GM12878 (cell line): ENCODE results near the gene BPIFB4. TPM values are rescaled to one million over a fixed set of nuclear protein-coding genes. Genes with fewer than 3 reads are reported as not detected.

Experiments
- ATAC-seq: fragments of 200-7000 bp; cut with Tn5 transposase; 3 replicates; pipeline ENCODE4 v1.9.1; 2020; ENCODE audit warnings: mild to moderate bottlenecking, moderate library complexity
- BruUV-seq: library from RNA; stranded (reverse); fragments of 400-500 nt; replicated peaks from 2 replicates; lab custom pipeline; 2021; lab: Mats Ljungman, UMichigan
- CTCF ChIA-PET: fragments of 300-600 bp; sonication (Branson Sonifier 250); formaldehyde crosslinking; extraction: SDS; loops from one replicate; lab custom pipeline; 2021; ENCODE audit warnings: inconsistent platforms; lab: Yijun Ruan, JAX
- POLR2A ChIA-PET: fragments of 350-600 bp; formaldehyde crosslinking; extraction: SDS; loops from one replicate; lab custom pipeline; 2021; ENCODE audit warnings: inconsistent platforms; lab: Charles Lee
- RAD21 ChIA-PET: fragments of 300-600 bp; sonication (Branson Sonifier 250); formaldehyde crosslinking; loops from one replicate; lab custom pipeline; 2023; ENCODE audit warnings: antibody characterized with exemption; ENCODE audit not compliant: unreplicated experiment; lab: Charles Lee
- SMC1A ChIA-PET: fragments of 300-600 bp; sonication (Branson Sonifier 250); formaldehyde crosslinking; loops from one replicate; lab custom pipeline; 2023; ENCODE audit not compliant: unreplicated experiment, uncharacterized antibody; lab: Charles Lee
- DNase-seq: peaks from one replicate; pipeline ENCODE4 v3.0.0-alpha.2; 2011; ENCODE audit warnings: low read depth, low spot score
- FAIRE-seq: peaks from 3 replicates; lab custom pipeline; 2011; peaks lifted over from hg19 to GRCh38; lab: Jason Lieb, UNC
- H2AFZ ChIP-seq: 2 replicates; pipeline ENCODE4 v1.6.0; 2011; ENCODE audit warnings: low read depth, low read length, control low read depth; ENCODE audit not compliant: control insufficient read depth
- H3K27ac ChIP-seq: 2 replicates; pipeline ENCODE4 v1.5.1; 2011; ENCODE audit warnings: control low read depth; ENCODE audit not compliant: control insufficient read depth, insufficient read depth
- H3K27me3 ChIP-seq, 2 experiments: replicated peaks in 1 of 2; 2 replicates each; pipeline versions ENCODE4 v1.6.0 to v1.6.1; 2011; ENCODE audit warnings: low read length in 1 of 2; ENCODE audit not compliant: control insufficient read depth in 2 of 2, insufficient read depth in 2 of 2
- H3K36me3 ChIP-seq, 2 experiments: 2 replicates each; pipeline ENCODE4 v1.5.1; 2011; ENCODE audit warnings: low read length in 1 of 2; ENCODE audit not compliant: control insufficient read depth in 2 of 2, insufficient read depth in 2 of 2
- H3K4me1 ChIP-seq: 2 replicates; pipeline ENCODE4 v1.6.1; 2011; ENCODE audit warnings: mild to moderate bottlenecking, low read length, moderate library complexity, mixed read lengths; ENCODE audit not compliant: control insufficient read depth, insufficient read depth
- H3K4me2 ChIP-seq: 2 replicates; pipeline ENCODE4 v1.6.0; 2011; ENCODE audit warnings: control low read depth; ENCODE audit not compliant: control insufficient read depth, insufficient read depth
- H3K4me3 ChIP-seq: fragments of 200-600 bp; sonication (generic); 2 replicates; pipeline ENCODE4 v1.5.1; 2016
- H3K79me2 ChIP-seq: 2 replicates; pipeline ENCODE4 v1.6.0; 2011; ENCODE audit warnings: low read length; ENCODE audit not compliant: control insufficient read depth, insufficient read depth
- H3K9ac ChIP-seq: 2 replicates; pipeline ENCODE4 v1.8.0; 2011; ENCODE audit warnings: low read length, control low read depth, mixed read lengths; ENCODE audit not compliant: control insufficient read depth, insufficient read depth
- H3K9me3 ChIP-seq: replicated peaks from 3 replicates; pipeline ENCODE4 v1.5.1; 2011; ENCODE audit warnings: mild to moderate bottlenecking, low read length; ENCODE audit not compliant: control insufficient read depth, insufficient read depth
- H4K20me1 ChIP-seq: 2 replicates; pipeline ENCODE4 v1.6.0; 2011; ENCODE audit not compliant: control insufficient read depth, insufficient read depth
- CUX1 ChIP-seq: IDR thresholded peaks from 2 replicates; pipeline ENCODE4 v1.6.1; 2012; ENCODE audit warnings: improper control_type of control experiment, low read depth, low read length; ENCODE audit not compliant: insufficient replicate concordance
- E2F4 ChIP-seq: IDR thresholded peaks from 2 replicates; pipeline ENCODE4 v1.6.1; 2012; ENCODE audit warnings: low read depth, low read length, improper control_type of control experiment
- EZH2 ChIP-seq: IDR thresholded peaks from 2 replicates; pipeline ENCODE4 v1.6.1; 2012; ENCODE audit warnings: low read depth, mild to moderate bottlenecking, control low read depth, inconsistent platforms, low read length, borderline replicate concordance; ENCODE audit not compliant: control insufficient read depth
- IKZF2 ChIP-seq, 2 experiments: fragments of 450-650 bp; IDR thresholded peaks; 2 replicates each; pipeline ENCODE4 v1.6.1; 2017; ENCODE audit warnings: mild to moderate bottlenecking in 2 of 2, moderate library complexity in 2 of 2
- MEF2A ChIP-seq: IDR thresholded peaks from 2 replicates; pipeline ENCODE4 v1.6.1; 2011; ENCODE audit warnings: low read depth, mild to moderate bottlenecking, low read length, moderate library complexity; ENCODE audit not compliant: insufficient read depth
- NRF1 ChIP-seq: conservative IDR thresholded peaks from 2 replicates; pipeline ENCODE4 v1.6.1; 2011; ENCODE audit warnings: mild to moderate bottlenecking, low read depth, low read length, improper control_type of control experiment
- POLR2AphosphoS2 ChIP-seq: IDR thresholded peaks from 2 replicates; pipeline ENCODE4 v1.6.1; 2011; ENCODE audit warnings: low read depth, mild to moderate bottlenecking, low read length, improper control_type of control experiment, moderate library complexity
- RAD51 ChIP-seq: fragments of 450-650 bp; IDR thresholded peaks from 2 replicates; pipeline ENCODE4 v1.6.1; 2016; ENCODE audit warnings: moderate library complexity, mild to moderate bottlenecking, inconsistent platforms
- REST ChIP-seq: IDR thresholded peaks from 2 replicates; pipeline ENCODE4 v1.6.1; 2012; ENCODE audit warnings: mild to moderate bottlenecking, low read depth, low read length
- SREBF2 ChIP-seq: IDR thresholded peaks from 2 replicates; pipeline ENCODE4 v1.6.1; 2012; ENCODE audit warnings: mild to moderate bottlenecking, low read length
- SUZ12 ChIP-seq: fragments of 200-600 bp; sonication (generic); IDR thresholded peaks from one replicate; pipeline ENCODE4 v1.6.1; 2018; ENCODE audit warnings: antibody characterized with exemption, mild to moderate bottlenecking; ENCODE audit not compliant: unreplicated experiment
- USF1 ChIP-seq: IDR thresholded peaks from 2 replicates; pipeline ENCODE4 v1.6.1; 2011; ENCODE audit warnings: borderline replicate concordance, low read depth, mild to moderate bottlenecking, moderate library complexity, mixed read lengths, low read length; ENCODE audit not compliant: insufficient read depth; ENCODE audit errors: extremely low read length
- WGBS: methylation state at CpG from one replicate; pipeline ENCODE4 v1.1.6; 2016; ENCODE audit warnings: low lambda C conversion rate; ENCODE audit not compliant: insufficient replicate concordance, insufficient coverage; ENCODE audit errors: missing lambda C conversion rate; 5-methylcytosine and 5-hydroxymethylcytosine counted together
- in situ Hi-C: fragments of 300-500 bp; cut with MboI; formaldehyde crosslinking; loops from 9 replicates; pipeline ENCODE4 v1.14.3; 2018; ENCODE audit warnings: mixed read lengths
- intact Hi-C: fragments of 100-400 bp; cut with micrococcal nuclease; formaldehyde crosslinking; loops from one replicate; pipeline ENCODE4 v1.14.2; 2022; ENCODE audit not compliant: unreplicated experiment
- polyA plus RNA-seq, 11 experiments: library from polyadenylated mRNA; depleted of rRNA in 4 of 11; unstranded in 6 of 11; stranded (reverse) in 5 of 11; fragments of >200 nt; fragmentation: Nextera tagmentation in 4 of 11; fragmentation: Illumina TruSeq in 1 of 11; extraction: Ambion mirVana in 4 of 11; extraction: Trizol in 1 of 11; gene quantifications; 1 replicate in 1 of 11; 2 replicates in 10 of 11; pipeline versions ENCODE4 v1.2.1 to v1.2.3, GENCODE V29; 2011 to 2016; ENCODE audit warnings: inconsistent platforms in 2 of 11, missing spikeins in 2 of 11, low read depth in 1 of 11
- total RNA-seq, 4 experiments: library from RNA; depleted of rRNA in 3 of 4; stranded (reverse); fragments of >200 nt in 3 of 4; fragmentation: Illumina TruSeq in 1 of 4; extraction: Trizol in 1 of 4; gene quantifications; 2 replicates each; pipeline versions ENCODE4 v1.2.1 to v1.2.3, GENCODE V29; 2013 to 2021

BPIFB4 gene
- total and polyA plus RNA-seq, 10 of the 15 experiments (the other 5 are each of a cell fraction or from before 2014, with no cell fraction given) = 0.12 TPM; not detected in 9

GRCh38 chr20:33062105-33062824 lies 17.2 kb upstream of the BPIFB4 start:
- no peak for TF ChIP-seq IKZF2 (IDR thresholded peaks at IDR 0.05)
- TF ChIP-seq SUZ12 = no peak
- no peak for TF ChIP-seq NRF1
- no peak for TF ChIP-seq USF1
- TF ChIP-seq REST = no peak
- TF ChIP-seq POLR2AphosphoS2 = no peak
- no peak for TF ChIP-seq SREBF2
- no peak for TF ChIP-seq MEF2A
- no peak for TF ChIP-seq RAD51
- TF ChIP-seq EZH2 = no peak
- no peak for TF ChIP-seq E2F4
- no peak for TF ChIP-seq CUX1
- TF ChIP-seq, all 136 proteins: peak for 0
- Histone ChIP-seq H3K27ac (no peak overlapping the region), H3K4me2 (no peak overlapping the region), H2AFZ (no peak overlapping the region), H4K20me1 (no peaks in the 10 kb centered on the region), H3K9me3 (no peaks in the 10 kb centered on the region), H3K4me3 (no peak overlapping the region), H3K9ac (no peak overlapping the region), H3K27me3 (no peaks in the 10 kb centered on the region), H3K79me2 (no peaks in the 10 kb centered on the region), H3K4me1 (no peaks in the 10 kb centered on the region), H3K36me3 (no peaks in the 10 kb centered on the region)
- 50% methylated on average over 9 of the region's 9 CpGs for WGBS
- ChIA-PET SMC1A (no interaction called here), POLR2A (no interaction called here), CTCF (no interaction called here), RAD21 (no interaction called here)
- in situ Hi-C loops = no loop called here
- intact Hi-C loops = no loop called here
- BruUV-seq = no TSS peak
- no peak for FAIRE-seq
- ATAC-seq = no peak
- no peak for DNase-seq
